Fibroblast of villous mesenchyme (primary cell): ENCODE data around the gene LZTS3. TPM values are rescaled to one million over a fixed set of nuclear protein-coding genes. Genes with fewer than 3 reads are reported as not detected.

Source experiments
- DNase-seq: peaks from one replicate; pipeline ENCODE4 v3.0.0-alpha.2; 2010; ENCODE audit warnings: low read depth
- H3K4me3 ChIP-seq: 2 replicates; pipeline ENCODE4 v1.5.1; 2011; ENCODE audit warnings: low read depth, mild to moderate bottlenecking, low read length
- CTCF ChIP-seq: IDR thresholded peaks from 2 replicates; pipeline ENCODE4 v1.5.1; 2012; ENCODE audit warnings: low read depth, mild to moderate bottlenecking, low read length; ENCODE audit not compliant: insufficient read depth
- total RNA-seq: library from RNA; depleted of rRNA; stranded (reverse); fragments of >200 nt; gene quantifications from 2 replicates; pipeline ENCODE4 v1.2.3, GENCODE V29; 2012

The LZTS3 gene
- total RNA-seq, 1 donor = 13.8 TPM

GRCh38 chr20:3165473-3166337, 7.6 kb downstream of the LZTS3 start:
- peak; percentile 49 for DNase-seq
- TF ChIP-seq CTCF = no peak
- H3K4me3 ChIP-seq = no peak overlapping the region

DNA sequence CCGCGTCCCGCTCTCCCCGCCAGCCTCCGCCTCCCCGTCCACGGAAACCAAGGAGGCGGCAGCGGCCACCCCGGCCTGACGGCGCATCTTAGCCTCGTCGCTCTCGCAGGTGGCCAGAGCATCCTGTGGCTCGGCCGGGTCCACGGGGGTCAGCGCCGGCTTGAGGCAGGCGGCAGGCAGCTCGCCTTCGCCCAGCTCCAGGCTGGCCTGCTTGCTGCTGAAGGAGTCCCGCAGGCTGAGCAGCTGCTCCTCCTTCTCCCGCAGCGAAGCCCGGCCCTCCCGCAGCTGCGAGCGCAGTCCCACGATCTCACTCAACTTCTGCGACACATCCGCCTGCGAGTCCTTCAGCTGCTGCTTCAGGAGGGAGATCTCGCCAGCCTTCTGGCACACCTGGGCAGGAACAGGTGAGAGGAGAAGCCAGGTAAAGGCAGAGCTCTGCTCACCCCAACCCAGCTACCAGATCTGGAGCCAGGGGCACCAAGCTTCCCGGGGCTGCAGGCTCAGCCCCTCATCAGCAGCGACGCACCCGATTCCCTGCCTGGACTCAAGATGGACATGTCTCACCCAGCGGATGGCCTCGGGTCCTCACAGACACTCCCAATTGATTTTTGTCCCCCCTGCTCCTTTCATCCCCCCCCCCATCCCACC, 8.5 kb downstream of the LZTS3 start:
- TF ChIP-seq CTCF = no peak
- no peak overlapping the region for H3K4me3 ChIP-seq
- no peak for DNase-seq

DNA sequence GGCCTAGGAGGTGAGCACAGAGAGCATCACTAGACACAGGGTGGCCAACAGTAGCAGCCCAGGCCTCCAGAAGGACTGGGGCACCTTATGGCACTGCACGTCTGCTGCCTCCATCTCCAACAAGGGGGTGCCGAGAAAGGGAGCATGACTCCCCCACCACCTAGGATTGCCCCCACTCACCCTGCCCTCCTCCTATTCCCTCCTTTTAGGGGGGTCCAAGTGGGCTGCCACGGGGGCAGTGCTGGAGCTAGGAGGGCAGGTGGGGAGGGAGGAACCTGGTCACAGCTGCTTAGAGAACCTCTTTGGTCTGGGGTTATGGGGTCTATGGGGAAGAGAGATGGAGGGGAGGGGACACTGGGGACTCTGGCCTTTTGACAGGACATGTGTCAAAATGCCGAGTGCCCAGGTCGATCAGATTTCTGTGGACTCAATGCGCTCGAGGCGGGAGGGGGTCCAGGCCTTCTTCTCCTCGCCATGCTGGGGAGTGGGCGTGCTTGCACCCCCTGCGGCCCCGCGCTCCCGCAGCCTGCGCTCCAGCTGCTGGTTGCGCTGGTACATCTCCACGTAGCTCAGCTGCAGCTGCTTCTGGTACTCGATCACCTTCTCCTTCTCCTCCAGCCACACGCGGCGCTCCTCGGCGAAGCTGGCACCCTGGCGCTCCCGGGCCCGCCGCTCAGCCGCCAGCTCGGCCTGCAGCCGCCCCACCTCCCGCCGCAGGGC, 9.1 kb downstream of the LZTS3 start:
- DNase-seq = no peak
- TF ChIP-seq CTCF = no peak
- no peak overlapping the region for H3K4me3 ChIP-seq

DNA sequence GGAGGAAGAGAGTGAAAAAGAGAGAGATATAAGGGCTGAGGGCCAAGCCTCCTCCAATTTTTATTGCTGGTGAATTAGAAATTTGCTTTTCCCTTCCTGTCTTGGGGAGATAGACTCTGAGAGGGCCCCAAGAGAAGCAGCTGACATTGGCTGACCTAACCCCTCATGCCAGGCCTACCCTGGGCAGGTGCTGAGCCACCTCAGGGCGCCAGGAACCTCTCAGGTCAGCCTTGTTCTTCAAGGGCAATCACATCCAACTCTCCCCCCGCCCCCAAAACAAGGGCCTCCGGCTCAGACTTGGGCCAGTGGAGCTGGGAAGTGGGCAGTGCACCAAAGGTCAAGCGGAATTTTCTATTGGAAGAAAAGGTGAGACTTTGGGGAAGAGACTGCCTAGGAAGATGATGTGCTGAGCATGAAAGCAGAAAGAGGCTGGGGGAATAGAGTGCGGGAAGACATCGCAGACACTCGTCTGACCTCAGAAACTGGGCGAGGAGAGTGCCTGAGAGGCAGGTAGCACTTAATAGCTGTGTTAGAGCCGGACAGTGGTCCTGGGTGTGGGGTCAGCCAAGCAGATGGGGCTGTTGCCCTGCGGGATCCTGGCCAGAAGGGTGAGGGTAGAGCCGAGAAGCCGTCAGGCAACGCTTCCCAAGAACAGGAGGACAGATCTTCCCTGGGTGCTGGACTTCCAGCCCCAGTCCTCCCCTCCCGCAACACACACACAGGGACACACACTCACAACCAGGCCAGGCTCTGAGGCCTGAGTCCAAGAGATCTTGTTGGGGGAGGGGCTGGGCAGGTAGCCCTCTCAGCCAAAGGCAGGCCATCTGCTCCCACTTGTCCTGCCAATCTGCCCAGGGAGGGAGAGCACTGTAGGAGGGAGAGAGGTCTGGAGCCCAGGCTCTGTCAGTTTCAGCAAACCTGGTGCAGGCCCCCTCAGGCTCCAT, 10.0 kb downstream of the LZTS3 start:
- no peak for TF ChIP-seq CTCF
- no peak for DNase-seq
- H3K4me3 ChIP-seq = no peak overlapping the region

DNA sequence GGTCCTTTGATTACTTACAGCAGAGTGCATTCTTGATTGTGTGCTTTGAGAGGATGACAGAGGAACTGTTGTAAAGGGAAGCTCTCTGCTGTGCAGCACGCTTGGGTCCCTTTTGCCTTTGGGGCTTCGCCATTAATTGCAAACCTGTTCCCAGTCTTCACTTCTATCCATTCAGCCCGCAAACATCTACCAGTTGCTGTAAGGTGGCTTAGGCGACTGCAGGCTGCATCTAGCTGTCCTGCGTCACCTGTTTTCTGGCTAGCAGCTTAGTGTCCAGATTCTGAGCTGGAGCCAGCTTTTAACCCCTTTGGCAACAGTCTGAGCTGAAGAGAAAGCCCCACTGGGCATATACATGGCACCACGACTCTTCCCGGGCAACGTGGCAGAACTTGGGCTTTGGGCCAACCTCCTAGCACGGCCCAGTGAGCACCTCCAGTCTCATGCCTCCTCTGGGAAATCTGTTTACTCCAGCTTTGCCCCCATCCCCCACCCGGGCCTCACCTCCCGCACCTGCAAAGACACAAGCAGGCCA, 11.2 kb downstream of the LZTS3 start:
- no peak overlapping the region for H3K4me3 ChIP-seq
- TF ChIP-seq CTCF = no peak
- no peak for DNase-seq
